H9 (cell line): ENCODE measurements around the gene TRMT10C. TPM values are rescaled to one million over a fixed set of nuclear protein-coding genes. Genes with fewer than 3 reads are reported as not detected.

ENCODE experiments used
- DNase-seq: peaks from one replicate; pipeline ENCODE4 v3.0.0-alpha.2; 2017
- H2AFZ ChIP-seq: one replicate; pipeline ENCODE4 v1.6.1; 2013; ENCODE audit warnings: mild to moderate bottlenecking, low read length, control low read depth, moderate library complexity
- H2AK5ac ChIP-seq: 2 replicates; pipeline ENCODE4 v1.6.1; 2013; ENCODE audit warnings: low read length, control low read depth, mixed read lengths; ENCODE audit not compliant: insufficient read length
- H2BK120ac ChIP-seq: one replicate; pipeline ENCODE4 v1.6.1; 2013; ENCODE audit warnings: low read depth, mild to moderate bottlenecking, low read length, control low read depth, inconsistent platforms; ENCODE audit not compliant: poor library complexity, severe bottlenecking
- H2BK12ac ChIP-seq: 2 replicates; pipeline ENCODE4 v1.6.1; 2013; ENCODE audit warnings: low read length, control low read depth, mixed read lengths, low read depth; ENCODE audit not compliant: insufficient read length
- H2BK15ac ChIP-seq: 2 replicates; pipeline ENCODE4 v1.6.1; 2013; ENCODE audit warnings: low read depth, low read length, control low read depth
- H2BK20ac ChIP-seq: one replicate; pipeline ENCODE4 v1.6.1; 2013; ENCODE audit warnings: low read depth, mild to moderate bottlenecking, low read length, control low read depth, inconsistent platforms; ENCODE audit not compliant: poor library complexity, severe bottlenecking
- H2BK5ac ChIP-seq: 2 replicates; pipeline ENCODE4 v1.6.1; 2013; ENCODE audit warnings: low read length, control low read depth, mixed read lengths; ENCODE audit not compliant: insufficient read length
- H3K14ac ChIP-seq: 2 replicates; pipeline ENCODE4 v1.6.1; 2013; ENCODE audit warnings: low read length, control low read depth; ENCODE audit not compliant: insufficient read depth
- H3K18ac ChIP-seq: 2 replicates; pipeline ENCODE4 v1.6.1; 2013; ENCODE audit warnings: low read depth, mild to moderate bottlenecking, mixed read lengths, low read length, control low read depth; ENCODE audit not compliant: insufficient read length
- H3K23ac ChIP-seq: 2 replicates; pipeline ENCODE4 v1.6.1; 2013; ENCODE audit warnings: low read length, control low read depth, mixed read lengths, low read depth; ENCODE audit not compliant: insufficient read length
- H3K23me2 ChIP-seq: 2 replicates; pipeline ENCODE4 v1.6.1; 2013; ENCODE audit warnings: low read depth, mild to moderate bottlenecking, mixed read lengths, low read length, control low read depth; ENCODE audit not compliant: insufficient read length, poor library complexity, severe bottlenecking
- H3K27ac ChIP-seq: 2 replicates; pipeline ENCODE4 v1.5.1; 2013; ENCODE audit warnings: low read length, control low read depth, mixed read lengths, low read depth; ENCODE audit not compliant: insufficient read length
- H3K27me3 ChIP-seq: 2 replicates; pipeline ENCODE4 v1.6.1; 2013; ENCODE audit warnings: low read length, control low read depth, inconsistent platforms; ENCODE audit not compliant: insufficient read depth
- H3K4ac ChIP-seq: 2 replicates; pipeline ENCODE4 v1.6.1; 2013; ENCODE audit warnings: low read depth, mild to moderate bottlenecking, control low read depth, inconsistent platforms, low read length, moderate library complexity
- H3K4me1 ChIP-seq: 2 replicates; pipeline ENCODE4 v1.6.1; 2013; ENCODE audit warnings: low read length, control low read depth, inconsistent platforms; ENCODE audit not compliant: insufficient read depth
- H3K4me2 ChIP-seq: 2 replicates; pipeline ENCODE4 v1.6.1; 2013; ENCODE audit warnings: low read length, control low read depth, mixed read lengths; ENCODE audit not compliant: insufficient read length, insufficient read depth
- H3K56ac ChIP-seq: 2 replicates; pipeline ENCODE4 v1.6.1; 2013; ENCODE audit warnings: low read depth, mild to moderate bottlenecking, mixed read lengths, low read length, control low read depth; ENCODE audit not compliant: insufficient read length
- H3K79me1 ChIP-seq: 2 replicates; pipeline ENCODE4 v1.6.1; 2013; ENCODE audit warnings: low read depth, mild to moderate bottlenecking, moderate library complexity, low read length, control low read depth, inconsistent platforms; ENCODE audit not compliant: insufficient read depth, poor library complexity, severe bottlenecking
- H3K79me2 ChIP-seq: 2 replicates; pipeline ENCODE4 v1.6.1; 2013; ENCODE audit warnings: low read length, control low read depth, inconsistent platforms; ENCODE audit not compliant: insufficient read depth
- H3K9ac ChIP-seq: 2 replicates; pipeline ENCODE4 v1.6.1; 2013; ENCODE audit warnings: low read length, control low read depth, mixed read lengths; ENCODE audit not compliant: insufficient read length; ENCODE audit errors: extremely low read depth
- H3K9me3 ChIP-seq: one replicate; pipeline ENCODE4 v1.6.1; 2013; ENCODE audit warnings: low read depth, low read length, inconsistent platforms; ENCODE audit not compliant: control insufficient read depth
- H3T11ph ChIP-seq: one replicate; pipeline ENCODE4 v1.6.1; 2013; ENCODE audit warnings: mild to moderate bottlenecking, low read length, control low read depth, inconsistent platforms
- H4K20me1 ChIP-seq: one replicate; pipeline ENCODE4 v1.6.1; 2013; ENCODE audit not compliant: control insufficient read depth, insufficient read length, insufficient read depth
- H4K5ac ChIP-seq: 2 replicates; pipeline ENCODE4 v1.6.1; 2013; ENCODE audit warnings: low read depth, mild to moderate bottlenecking, mixed read lengths, low read length, control low read depth; ENCODE audit not compliant: insufficient read length
- H4K8ac ChIP-seq: replicated peaks from 2 replicates; pipeline ENCODE4 v1.6.1; 2013; ENCODE audit warnings: low read length, control low read depth, mixed read lengths, low read depth; ENCODE audit not compliant: insufficient read length
- H4K91ac ChIP-seq: 2 replicates; pipeline ENCODE4 v1.6.1; 2013; ENCODE audit warnings: low read depth, mild to moderate bottlenecking, moderate library complexity, mixed read lengths, low read length, control low read depth; ENCODE audit not compliant: insufficient read length
- H3K27ac Mint-ChIP-seq, 3 experiments: 2 replicates in 2 of 3; 3 replicates in 1 of 3; pipeline ENCODE4 v1.8.0; 2020 to 2021; ENCODE audit warnings: mixed read lengths in 3 of 3, mild to moderate bottlenecking in 1 of 3, moderate library complexity in 1 of 3
- H3K27me3 Mint-ChIP-seq: 2 replicates; pipeline ENCODE4 v1.8.0; 2021; ENCODE audit warnings: low read depth, mild to moderate bottlenecking, moderate library complexity, mixed read lengths
- H3K36me3 Mint-ChIP-seq, 3 experiments: 2 replicates in 2 of 3; 3 replicates in 1 of 3; pipeline ENCODE4 v1.8.0; 2020 to 2021; ENCODE audit warnings: low read depth in 3 of 3, mixed read lengths in 3 of 3; ENCODE audit not compliant: insufficient read depth in 1 of 3
- H3K4me1 Mint-ChIP-seq, 2 experiments: 2 replicates each; pipeline ENCODE4 v1.8.0; 2020; ENCODE audit warnings: mixed read lengths in 2 of 2
- H3K4me3 Mint-ChIP-seq, 2 experiments: 2 replicates in 1 of 2; 3 replicates in 1 of 2; pipeline ENCODE4 v1.8.0; 2020 to 2021; ENCODE audit warnings: mild to moderate bottlenecking in 2 of 2, mixed read lengths in 2 of 2, moderate library complexity in 1 of 2
- H3K9me3 Mint-ChIP-seq, 2 experiments: 2 replicates in 1 of 2; 3 replicates in 1 of 2; pipeline ENCODE4 v1.8.0; 2020; ENCODE audit warnings: mild to moderate bottlenecking in 2 of 2, mixed read lengths in 2 of 2, moderate library complexity in 1 of 2
- WGBS: extraction: QIAGEN DNeasy Blood & Tissue Kit; methylation state at CpG from one replicate; pipeline ENCODE4 v1.1.7; 2013; ENCODE audit warnings: missing lambda C conversion rate, low lambda C conversion rate, mixed read lengths; ENCODE audit not compliant: insufficient read length; ENCODE audit errors: extremely low coverage; 5-methylcytosine and 5-hydroxymethylcytosine counted together
- total RNA-seq: library from RNA; stranded (reverse); gene quantifications from 2 replicates; pipeline ENCODE4 v1.2.1, GENCODE V29; 2021
- TF ChIP-seq, protein P1 (sequence below): fragments of 200-600 bp; sonication (generic); conservative IDR thresholded peaks from 3 replicates; pipeline ENCODE4 v1.8.0; 2021; ENCODE audit warnings: antibody characterized with exemption, mild to moderate bottlenecking

Gene TRMT10C
- total RNA-seq, 1 experiment from 2014 or later: 53.6 TPM

DNA sequence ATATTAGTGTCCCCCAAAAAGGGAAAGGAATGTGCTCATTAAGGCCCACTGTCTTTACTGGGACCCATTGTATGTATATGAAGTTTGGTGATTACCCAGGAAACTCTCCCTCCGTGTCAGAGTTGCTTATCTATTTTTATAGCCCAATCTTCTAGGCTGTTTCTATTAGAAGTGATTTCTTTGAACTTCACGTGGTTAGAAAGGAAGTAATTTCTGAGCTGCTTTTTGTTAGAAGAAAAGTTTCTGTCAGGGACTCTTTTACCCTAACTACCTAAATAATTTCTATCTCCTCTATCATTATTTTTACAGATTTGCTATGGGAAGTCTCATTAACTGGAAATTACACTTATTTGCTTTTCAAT lies 31.0 kb upstream of the TRMT10C start:
- peaks cover 2% of the 10 kb centered on the region for H3K9me3 ChIP-seq
- no peaks in the 10 kb centered on the region; the same call in 1 of the 2 replicates for H3K27me3 Mint-ChIP-seq
- H3K4me1 ChIP-seq: no peaks in the 10 kb centered on the region; the same call in 1 of the 2 replicates
- no peak overlapping the region for H3K9ac ChIP-seq
- H3K4me3 Mint-ChIP-seq: peak overlapping the region in 1 of 2 experiments; percentile 4; a peak in 1 of 5 replicates
- no peak for DNase-seq
- no peak overlapping the region for H3K56ac ChIP-seq
- peaks cover 15 to 20% of the 10 kb centered on the region in 2 experiments for H3K9me3 Mint-ChIP-seq
- H4K91ac ChIP-seq: no peak overlapping the region
- H4K5ac ChIP-seq: no peak overlapping the region
- no peak overlapping the region for H3T11ph ChIP-seq
- H3K18ac ChIP-seq: no peak overlapping the region
- H3K23me2 ChIP-seq: no peaks in the 10 kb centered on the region
- peak overlapping the region; percentile 34 to 92 (median 78); a peak in 4 of 7 replicates for H3K27ac Mint-ChIP-seq
- H3K4ac ChIP-seq: no peak overlapping the region
- H3K4me1 Mint-ChIP-seq: peaks cover 31 to 34% of the 10 kb centered on the region in 2 experiments
- H2AK5ac ChIP-seq: no peak overlapping the region
- H3K79me2 ChIP-seq: no peaks in the 10 kb centered on the region
- peaks cover 9 to 15% (median 10%) of the 10 kb centered on the region in 3 experiments for H3K36me3 Mint-ChIP-seq
- H4K20me1 ChIP-seq: no peaks in the 10 kb centered on the region
- TF ChIP-seq, protein P1, sequence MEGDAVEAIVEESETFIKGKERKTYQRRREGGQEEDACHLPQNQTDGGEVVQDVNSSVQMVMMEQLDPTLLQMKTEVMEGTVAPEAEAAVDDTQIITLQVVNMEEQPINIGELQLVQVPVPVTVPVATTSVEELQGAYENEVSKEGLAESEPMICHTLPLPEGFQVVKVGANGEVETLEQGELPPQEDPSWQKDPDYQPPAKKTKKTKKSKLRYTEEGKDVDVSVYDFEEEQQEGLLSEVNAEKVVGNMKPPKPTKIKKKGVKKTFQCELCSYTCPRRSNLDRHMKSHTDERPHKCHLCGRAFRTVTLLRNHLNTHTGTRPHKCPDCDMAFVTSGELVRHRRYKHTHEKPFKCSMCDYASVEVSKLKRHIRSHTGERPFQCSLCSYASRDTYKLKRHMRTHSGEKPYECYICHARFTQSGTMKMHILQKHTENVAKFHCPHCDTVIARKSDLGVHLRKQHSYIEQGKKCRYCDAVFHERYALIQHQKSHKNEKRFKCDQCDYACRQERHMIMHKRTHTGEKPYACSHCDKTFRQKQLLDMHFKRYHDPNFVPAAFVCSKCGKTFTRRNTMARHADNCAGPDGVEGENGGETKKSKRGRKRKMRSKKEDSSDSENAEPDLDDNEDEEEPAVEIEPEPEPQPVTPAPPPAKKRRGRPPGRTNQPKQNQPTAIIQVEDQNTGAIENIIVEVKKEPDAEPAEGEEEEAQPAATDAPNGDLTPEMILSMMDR: no peak
- no CpG with 5 or more reads among the region's 2 CpGs for WGBS
- no peak overlapping the region for H2BK15ac ChIP-seq
- no peak overlapping the region for H4K8ac ChIP-seq
- H2BK120ac ChIP-seq: no peak overlapping the region
- H3K27me3 ChIP-seq: no peaks in the 10 kb centered on the region
- H2BK12ac ChIP-seq: no peak overlapping the region
- H2BK20ac ChIP-seq: no peak overlapping the region
- H2BK5ac ChIP-seq: no peak overlapping the region
- no peak overlapping the region for H2AFZ ChIP-seq
- H3K14ac ChIP-seq: no peak overlapping the region
- no peak overlapping the region for H3K27ac ChIP-seq
- H3K79me1 ChIP-seq: no peaks in the 10 kb centered on the region
- H3K4me2 ChIP-seq: no peak overlapping the region
- H3K23ac ChIP-seq: no peak overlapping the region
